AG08396 (cell line): ENCODE data around the gene FBXO36.
A peak's percentile ranks its signal among the peaks of the same experiment; 100 is the strongest.
"Not testable (repeated sequence)": the region's sequence is repeated elsewhere in the genome, so short reads cannot be mapped to it uniquely, and the experiment has no call there.

Experiments
- DNase-seq: peaks from one replicate; pipeline ENCODE4 v3.0.0; 2012; ENCODE audit warnings: low spot score, mixed read lengths

FBXO36 gene, protein sequence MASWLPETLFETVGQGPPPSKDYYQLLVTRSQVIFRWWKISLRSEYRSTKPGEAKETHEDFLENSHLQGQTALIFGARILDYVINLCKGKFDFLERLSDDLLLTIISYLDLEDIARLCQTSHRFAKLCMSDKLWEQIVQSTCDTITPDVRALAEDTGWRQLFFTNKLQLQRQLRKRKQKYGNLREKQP

DNA sequence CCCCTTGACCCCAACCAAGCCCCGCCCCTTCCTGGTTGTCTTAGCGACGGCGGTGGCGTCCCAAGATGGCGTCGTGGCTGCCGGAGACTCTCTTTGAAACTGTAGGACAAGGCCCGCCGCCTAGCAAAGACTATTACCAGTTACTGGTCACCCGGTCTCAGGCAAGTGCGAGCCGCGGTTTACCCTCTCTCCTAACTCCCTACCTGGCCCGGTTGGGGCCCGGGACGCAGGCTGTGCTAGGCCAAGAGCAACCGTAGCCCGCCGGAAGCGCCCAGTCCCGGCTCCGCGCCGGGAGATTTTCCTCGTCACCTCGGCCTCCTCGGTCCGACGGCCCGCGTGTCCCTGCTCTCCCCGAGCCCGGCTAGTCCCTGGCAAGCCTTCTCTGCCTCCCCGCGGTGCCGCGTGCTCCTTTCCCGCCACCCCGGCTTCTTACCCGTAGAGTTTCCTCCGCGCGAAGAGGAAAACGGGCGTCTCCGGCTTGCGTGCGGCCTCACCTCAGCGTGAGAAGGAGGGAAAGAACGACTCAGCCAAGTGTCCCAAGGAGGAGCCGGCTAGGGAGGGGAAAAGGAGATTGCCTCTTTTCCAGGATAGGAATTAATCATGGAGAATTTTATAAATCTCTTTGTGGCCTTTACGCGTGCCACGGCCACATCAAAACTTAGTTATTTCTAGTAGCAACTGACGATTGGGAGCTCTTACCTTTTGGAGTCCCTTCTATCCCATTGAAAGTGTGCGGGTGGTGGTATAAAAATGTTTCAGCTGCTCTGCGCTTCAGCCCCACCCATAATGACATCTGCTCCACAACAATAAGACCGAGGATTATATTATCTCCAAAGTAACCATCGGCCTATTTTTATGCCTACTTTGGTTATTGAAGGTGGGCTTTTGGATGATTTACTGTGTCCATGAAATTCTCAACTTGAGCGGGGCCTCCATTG, at the start of gene FBXO36:
FBXO36 (plus strand) TSS at position 55 of the 938 bp plus-strand sequence; CDS start at position 66, 11 bp downstream.
- peak; percentile 84 for DNase-seq

DNA sequence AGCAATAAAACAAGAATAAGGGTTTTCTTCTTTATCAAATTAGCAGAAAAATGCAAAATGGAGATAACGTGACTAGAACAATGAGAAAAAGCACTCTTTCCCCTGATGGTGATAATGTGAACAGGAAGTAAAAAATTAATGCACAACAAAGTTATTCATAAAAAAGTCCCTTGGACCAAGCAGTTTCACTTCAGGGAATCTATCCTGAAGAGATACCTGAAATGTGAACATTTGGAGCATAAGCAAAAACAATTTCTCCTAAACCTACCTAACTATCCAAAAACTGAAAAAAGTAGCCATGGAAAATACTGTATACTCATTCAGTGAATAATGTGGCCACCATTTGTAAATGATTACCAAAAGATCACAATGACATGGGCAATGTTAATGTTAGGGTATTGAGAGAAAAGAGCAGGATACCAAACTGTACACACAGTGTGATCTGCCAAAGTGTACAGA, 49.2 kb upstream of the FBXO36 start:
- no peak for DNase-seq

DNA sequence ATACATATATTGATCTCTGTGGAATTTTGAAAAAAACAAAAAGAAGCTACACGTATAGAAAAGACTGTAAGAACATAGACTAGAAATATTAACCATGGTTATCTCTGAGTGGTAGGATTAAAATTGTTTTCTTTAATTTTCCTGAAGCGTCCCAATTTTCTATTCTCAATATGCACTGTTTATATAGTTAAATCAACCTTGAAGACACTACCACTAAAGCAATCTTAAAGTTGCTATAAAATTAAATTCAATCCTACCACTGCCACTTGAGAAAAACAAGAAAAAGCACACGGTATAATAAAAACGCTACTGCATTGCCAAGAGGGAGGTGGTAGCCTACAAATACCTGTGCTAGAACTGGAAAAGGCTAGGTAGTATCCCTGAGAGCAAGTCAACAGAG, 47.7 kb upstream of the FBXO36 start:
- no peak for DNase-seq

DNA sequence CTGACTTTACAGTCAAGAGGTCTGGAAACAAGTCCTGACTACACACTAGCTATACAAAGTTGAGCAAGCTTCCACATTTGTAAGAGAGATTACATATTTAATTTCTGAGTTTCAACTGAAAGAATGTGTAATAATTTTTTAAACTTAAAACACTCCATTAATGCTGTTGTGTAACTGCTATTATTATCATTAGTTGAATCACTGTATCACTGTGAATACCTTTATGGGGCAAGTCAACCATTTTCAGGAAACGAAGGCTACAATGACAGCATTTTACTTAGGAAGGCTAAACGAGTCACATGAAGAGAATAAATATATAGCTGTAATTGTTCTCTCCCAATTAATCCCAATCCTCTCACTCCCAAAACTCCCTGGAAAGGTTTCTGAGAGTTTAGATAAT, 46.8 kb upstream of the FBXO36 start:
- DNase-seq, result no peak

DNA sequence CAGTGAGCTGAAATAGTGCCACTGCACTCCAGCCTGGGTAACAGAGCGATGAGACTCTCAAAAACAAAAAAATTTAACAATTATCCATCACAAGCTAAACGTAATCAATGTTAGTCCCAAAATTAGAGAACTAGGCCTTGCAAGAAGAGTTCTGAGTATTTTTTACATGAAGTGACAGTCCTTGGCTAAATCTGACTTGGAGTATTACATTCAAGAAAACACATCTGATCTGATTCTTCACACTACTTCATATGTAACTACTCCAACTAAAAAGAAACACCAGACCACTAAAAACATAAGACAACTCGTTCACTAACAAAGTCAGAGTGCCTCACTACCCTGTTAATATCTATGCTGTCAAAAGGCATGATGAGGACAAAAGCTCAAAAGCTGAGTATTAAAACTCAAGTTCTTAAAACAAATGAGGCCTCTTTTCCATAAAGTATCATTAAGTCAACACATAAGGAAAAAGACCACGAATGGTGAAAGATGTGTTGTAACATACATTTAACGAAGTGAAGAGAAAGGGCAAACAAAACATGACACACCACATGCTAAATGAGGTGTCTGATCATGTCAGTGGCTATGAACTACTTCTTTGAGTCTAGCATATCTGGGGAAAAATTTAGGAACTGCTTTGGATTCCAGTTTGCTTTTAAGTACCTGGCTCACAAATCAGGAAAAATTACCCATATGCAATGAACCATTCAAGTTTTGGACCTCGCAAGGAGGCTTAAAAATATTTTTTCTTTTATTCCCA, 42.9 kb upstream of the FBXO36 start:
- DNase-seq, result no peak

DNA sequence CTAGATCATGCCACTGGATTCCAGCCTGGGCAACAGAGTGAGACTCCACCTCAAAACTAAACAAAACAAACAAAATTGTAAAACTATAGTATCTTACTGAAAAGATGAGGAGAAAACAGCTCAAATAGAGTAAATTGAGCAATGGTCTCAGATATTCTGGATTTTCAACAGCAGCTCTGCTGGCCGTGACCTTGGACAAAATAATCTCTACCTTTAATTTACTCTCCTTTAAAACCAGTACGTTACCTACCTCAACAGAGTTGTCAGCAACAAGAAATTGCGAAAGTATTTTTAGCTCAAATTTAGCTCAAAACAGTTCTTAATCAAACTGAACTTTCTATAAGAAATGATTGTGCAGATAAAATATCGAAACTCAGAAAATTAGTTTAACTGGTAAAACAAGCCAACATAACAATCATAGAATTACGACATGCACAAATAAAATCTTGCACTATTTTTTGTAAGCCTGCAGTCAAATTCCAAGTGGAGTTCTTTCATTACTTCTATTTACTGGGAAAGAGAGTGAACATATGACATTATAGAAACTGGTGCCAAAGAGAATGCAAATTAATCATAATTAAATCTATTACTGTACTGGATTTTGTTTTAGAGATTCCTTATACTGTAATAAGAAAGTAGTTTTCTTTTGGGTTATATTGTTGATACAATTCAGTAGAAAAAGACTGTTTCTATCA, 41.3 kb upstream of the FBXO36 start:
- no peak for DNase-seq

DNA sequence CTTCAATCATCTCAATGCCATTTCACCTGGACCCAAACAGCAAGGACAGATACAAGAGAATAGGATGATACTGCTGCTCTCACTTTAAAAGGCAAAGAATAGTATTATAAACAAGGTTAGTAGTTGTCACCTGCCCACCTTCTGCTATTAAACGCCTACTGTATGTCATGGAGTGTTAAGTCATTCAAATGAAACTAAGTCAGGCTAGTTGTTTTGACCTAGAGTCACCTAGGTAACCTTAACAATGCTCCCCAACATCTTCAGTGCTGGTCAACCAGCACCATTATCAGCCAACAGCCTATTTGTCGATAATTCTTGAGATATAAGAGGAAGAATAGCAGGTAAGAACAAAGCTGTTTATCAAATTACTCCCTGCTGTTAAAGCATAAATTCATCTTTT, 39.7 kb upstream of the FBXO36 start:
- no peak for DNase-seq

DNA sequence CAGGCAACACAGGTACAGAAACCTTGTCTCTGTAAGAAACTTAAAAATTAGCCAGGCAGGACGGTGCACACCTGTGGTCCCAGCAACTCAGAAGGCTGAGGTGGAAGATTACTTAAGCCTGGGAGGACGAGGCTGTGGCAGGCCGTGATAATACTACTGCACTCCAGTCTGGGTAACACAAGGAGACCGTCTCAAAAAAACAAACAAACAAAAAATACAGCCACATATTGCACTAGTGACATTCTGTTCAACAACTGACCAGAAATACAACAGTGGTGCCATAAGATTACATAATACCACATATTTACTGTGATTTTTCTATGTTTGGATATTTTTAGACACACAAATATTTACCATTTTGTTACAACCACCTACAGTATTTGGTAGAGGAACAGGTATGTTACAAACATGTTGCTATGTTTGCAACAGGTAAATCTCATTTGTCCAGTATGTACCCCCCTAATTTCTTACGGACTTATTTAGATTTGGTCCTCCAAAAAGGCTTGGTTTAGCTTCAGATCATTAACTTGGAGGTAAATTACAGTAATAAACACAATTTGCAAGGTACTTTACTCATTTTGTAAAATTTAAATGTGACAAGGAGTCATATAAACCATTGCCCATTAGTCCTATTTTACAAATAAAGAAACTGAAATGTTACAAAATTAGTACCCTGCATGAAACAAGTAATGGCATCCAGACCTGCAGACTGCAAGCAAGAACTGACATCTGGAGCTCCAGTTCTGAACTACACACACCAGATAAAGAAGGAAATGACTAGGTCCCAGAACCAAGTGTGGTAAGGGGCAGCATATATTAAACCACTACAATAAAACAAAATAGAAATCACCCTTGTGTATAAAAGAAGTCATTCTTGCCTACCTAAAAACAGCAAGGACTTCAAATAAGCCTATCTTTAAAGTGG, 37.3 kb upstream of the FBXO36 start:
- DNase-seq, result no peak

DNA sequence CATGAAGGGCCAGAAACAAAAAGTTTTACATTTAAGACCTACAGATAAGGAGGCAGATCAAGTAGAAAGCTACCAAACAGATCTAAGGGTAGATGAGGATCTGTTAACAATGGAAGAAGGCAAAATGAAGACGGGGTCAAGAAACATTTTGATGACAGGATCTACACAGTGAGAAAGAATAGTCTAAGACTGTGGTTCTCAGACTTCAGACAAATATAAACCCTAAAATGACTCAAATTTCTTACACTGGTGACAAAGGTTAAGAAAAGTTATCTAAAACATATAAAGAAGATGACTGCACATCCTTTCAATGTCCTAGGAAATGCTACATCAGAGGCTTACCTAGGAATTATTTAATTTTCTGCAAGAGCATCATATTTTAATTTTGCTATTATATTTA, 34.9 kb upstream of the FBXO36 start:
- DNase-seq, result no peak

DNA sequence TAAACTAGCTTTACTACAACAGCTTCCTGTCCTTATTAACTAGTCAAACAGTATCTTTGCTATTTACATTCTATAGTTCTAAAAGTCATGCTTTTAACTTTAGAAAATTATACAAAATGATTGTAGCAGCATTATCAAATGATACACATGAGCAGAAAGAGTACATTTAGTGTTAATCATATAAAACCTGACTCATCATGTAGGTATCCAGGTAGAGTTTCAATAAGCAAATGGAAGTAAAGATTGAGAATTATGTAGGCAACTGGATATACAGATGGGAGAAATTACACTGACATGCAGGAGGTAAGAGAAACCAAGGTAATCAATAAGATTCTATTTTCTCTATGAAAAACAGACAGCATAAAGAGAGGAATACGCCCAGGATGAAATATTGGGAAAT, 34.3 kb upstream of the FBXO36 start:
- no peak for DNase-seq

DNA sequence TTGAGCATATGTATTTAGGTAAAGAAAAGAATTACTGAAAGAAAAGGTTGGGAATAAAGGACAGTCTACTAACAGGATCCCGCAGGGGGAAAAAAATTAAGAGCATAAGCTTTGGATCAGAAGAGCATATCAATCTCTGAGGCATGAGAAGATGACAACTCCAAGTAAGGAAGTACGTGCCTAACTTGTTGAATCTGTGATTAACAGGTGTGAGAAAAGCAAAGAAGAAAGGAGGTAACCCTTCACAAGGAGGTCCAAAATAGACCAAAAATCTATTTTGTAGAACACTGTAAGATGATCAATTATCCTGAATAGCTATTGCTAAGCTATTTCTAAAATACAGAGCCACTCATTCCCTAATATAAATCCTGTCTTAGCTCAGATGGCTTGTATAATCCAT, 33.3 kb upstream of the FBXO36 start:
- no peak for DNase-seq

DNA sequence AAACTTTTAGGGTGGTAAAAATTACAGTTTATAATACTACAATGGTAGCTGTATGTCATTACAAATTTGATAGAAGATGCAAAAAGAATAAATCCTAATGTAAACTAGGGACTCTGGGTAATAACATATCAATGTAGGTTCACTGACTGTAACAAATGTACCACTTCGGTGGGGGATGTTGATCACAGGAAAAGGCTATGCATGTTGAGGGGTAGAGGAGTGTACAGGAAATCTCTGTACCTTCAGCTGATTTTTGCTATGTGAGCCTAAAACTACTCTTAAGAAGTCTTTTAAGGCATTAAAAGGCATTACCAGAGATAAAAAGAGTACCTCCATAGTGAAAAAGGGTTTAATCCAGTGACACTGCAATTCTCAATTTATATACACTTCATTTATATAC, 25.4 kb upstream of the FBXO36 start:
- no peak for DNase-seq

DNA sequence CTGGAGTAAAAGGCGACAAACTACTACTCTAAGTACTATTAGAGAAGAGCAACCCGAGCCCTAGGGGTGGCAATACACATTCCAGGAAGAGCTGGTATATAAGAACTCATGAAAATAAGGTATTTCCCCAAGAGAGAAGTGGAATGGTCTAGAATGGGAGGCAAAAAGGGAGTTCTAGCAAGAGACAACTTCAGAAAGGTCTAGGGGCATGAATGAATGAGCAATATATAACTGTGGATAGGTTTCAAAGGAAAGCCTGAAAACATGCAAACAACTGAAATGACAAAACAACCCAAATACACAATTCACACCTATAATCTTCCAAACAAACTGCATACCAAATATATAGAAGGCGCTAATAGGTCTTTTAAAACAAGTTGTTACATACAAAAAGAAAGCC, 22.7 kb upstream of the FBXO36 start:
- no peak for DNase-seq

DNA sequence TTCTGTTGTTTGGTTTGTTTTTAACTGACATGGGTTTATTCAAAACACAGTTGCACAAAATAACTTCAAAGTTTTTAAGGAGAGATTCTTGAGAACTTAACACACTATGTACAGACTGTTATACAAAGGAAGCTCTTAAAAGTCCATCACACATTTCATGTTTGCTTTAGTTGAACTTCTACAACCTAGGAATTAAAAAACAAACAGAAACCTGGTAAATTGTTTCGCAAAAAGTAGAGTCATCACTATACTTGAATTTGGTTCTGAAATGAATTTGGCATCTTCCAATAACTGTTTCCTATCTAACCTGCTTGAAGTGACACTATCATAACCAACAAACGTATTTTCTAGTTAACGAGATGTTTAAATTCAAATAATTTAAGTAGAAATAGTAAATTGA, 22.3 kb upstream of the FBXO36 start:
- DNase-seq, result no peak

DNA sequence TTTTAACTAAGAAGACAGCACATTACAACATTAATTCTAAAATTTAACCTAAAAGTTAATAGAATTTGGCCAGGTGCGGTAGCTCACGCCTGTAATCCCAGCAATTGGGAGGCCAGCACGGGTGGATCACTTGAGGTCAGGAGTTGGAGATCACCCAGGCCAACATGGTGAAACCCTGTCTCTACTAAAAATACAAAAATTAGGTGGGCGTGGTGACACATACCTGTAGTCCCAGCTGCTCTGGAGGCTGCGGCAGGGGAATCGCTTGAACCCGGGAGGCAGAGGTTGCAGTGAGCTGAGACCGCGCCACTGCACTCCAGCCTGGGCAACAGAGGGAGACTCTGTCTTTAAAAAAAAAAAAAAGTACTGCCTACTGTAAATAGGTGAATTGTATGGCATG, 21.8 kb upstream of the FBXO36 start:
- not testable (repeated sequence) for DNase-seq

DNA sequence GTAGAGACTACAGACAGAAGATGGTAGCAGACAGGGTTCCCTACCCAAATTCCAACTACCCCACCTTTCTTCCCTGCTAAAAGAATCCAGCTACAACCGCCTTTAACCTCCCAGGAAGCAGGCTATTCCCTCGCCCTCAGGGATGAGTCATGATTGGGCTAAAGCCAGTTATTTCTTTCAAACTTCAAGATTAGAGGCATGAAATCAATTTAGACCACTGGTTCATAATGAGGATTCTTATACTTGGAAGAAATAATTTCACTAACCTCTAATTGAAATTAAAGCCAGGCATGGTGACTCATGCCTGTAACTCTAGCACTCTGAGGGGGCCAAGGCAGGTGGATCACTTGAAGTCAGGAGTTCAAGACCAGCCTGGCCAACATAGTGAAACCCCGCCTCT, 20.5 kb upstream of the FBXO36 start:
- DNase-seq, result peak; percentile 61

DNA sequence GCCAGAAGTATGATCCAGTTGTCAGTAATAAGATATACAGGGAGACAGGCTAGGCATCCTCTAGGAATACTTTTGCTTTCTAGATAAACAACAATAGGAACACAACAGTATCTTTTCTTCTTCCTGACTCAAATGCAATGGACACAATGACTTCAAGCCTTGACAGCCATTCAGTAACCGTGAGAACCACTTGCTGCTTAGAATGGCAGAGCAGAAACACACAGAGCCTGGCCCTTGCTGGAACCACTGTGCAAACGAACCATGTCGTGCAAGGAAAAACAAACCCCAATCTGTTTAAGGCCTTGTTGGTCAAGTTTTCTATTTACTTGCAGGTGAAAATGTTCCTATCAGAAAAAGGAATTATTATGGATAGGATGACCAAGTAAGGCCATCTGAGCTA, 19.3 kb upstream of the FBXO36 start:
- DNase-seq, result no peak

DNA sequence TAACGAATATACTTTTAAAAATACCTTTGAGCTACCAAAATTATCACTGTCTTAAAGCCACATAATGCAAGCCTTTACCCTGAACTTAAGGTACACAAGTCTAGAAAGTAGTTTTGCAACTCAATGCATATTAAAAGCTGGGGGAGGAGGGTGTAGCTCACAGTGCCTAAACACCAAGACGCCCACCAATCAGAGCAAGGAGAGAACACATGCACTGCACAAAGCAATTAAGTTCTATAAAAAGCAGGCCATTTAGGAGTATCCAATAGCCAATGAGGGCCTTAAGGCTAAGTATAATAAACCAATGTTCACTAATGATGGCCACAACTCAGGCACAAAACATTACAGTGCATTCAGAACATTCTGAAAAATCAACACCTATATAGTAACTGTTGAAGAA, 16.7 kb upstream of the FBXO36 start:
- no peak for DNase-seq

DNA sequence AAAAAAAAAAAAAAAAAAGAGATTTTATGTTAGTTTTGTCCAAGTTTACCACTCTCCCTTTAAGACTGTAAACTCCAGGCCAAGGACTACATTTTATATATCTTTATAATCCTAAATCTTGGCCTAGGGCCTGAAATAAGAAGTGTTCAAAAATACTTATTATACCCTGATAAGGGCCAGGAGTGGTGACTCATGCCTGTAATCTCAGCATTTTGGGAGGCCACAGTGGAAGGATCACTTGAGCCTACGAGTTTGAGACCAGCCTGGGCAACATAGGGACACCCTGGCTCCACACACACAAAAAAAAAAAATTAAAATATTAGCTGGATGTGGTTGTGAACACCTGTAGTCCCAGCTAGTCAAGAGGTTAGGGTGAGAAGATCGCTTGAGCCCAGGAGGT, 13.2 kb upstream of the FBXO36 start:
- no peak for DNase-seq

DNA sequence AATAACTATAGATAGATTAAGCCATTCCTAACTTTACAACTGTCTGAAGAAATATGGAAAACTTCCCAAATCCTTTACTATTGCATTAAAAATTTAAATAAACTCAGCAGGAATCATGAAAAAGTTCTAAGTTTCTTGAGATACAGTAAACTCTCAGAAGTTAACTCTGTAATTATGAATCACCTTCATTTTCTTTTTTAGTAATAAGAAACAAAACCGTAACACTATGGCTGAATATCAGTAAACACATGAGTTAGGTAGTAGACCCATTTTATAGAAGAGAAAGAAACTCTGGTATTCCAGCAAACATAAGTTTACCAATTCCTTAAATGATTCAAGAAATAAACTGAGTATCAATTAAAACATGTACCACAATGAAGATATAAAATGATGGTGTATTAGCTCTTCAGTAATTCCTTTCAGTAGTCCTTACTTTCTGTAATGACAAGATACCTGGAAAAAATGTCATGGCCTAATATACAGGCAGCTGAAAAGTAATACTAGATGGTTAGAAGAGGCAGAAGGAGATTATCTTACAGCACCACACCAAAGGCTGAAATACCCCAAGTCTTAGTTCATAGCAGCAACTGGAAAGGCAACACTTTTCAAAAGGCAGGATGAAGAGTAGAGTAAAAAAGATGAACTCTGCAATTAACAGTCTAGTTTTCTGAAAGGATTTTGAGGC, 12.0 kb upstream of the FBXO36 start:
- no peak for DNase-seq
